ENCODE results near the gene KLHL20. TPM values are rescaled to one million over a fixed set of nuclear protein-coding genes. Genes with fewer than 3 reads are reported as not detected.

Gene KLHL20
- total and polyA plus RNA-seq, 2 experiments from 2014 or later = 12.3 to 14.5 TPM

GRCh38 chr1:173744651-173745050, 29.9 kb downstream of the KLHL20 start:
- Histone ChIP-seq H4K20me1 (replicated peaks; ENCODE audit: insufficient read depth) (no peaks in the 10 kb centered on the region), H3K9me2 (ENCODE audit: insufficient read depth) (no peaks in the 10 kb centered on the region), H3K27me3 (ENCODE audit: insufficient read depth) (no peaks in the 10 kb centered on the region), H3K4me1 (ENCODE audit: insufficient read depth) (no peaks in the 10 kb centered on the region), H2AFZ (no peak overlapping the region), H3K27ac (ENCODE audit: low read depth) (no peak overlapping the region), H3K79me2 (replicated peaks; ENCODE audit: insufficient read depth) (peaks cover 13% of the 10 kb centered on the region), H3K36me3 (ENCODE audit: insufficient read depth) (no peaks in the 10 kb centered on the region), H3K4me3 (no peak overlapping the region), H3F3A (replicated peaks; ENCODE audit: low read depth) (no peaks in the 10 kb centered on the region), H3K4me2 (no peak overlapping the region)
- Mint-ChIP-seq H3K9me3 (no peaks in the 10 kb centered on the region), H3K4me3 (no peak overlapping the region), H3K36me3 (ENCODE audit: low read depth) (no peaks in the 10 kb centered on the region), H3K27me3 (ENCODE audit: insufficient read depth, low read depth, poor library complexity) (no peaks in the 10 kb centered on the region), H3K27ac (no peak overlapping the region), H3K4me1 (no peaks in the 10 kb centered on the region)
- TF ChIP-seq POLR2AphosphoS5 (IDR thresholded peaks at IDR 0.05; ENCODE audit: low read depth) (no peak), ZNF331 (CRISPR knock-in tag; IDR thresholded peaks at IDR 0.05; ENCODE audit: low read depth) (no peak), REST (IDR thresholded peaks at IDR 0.05; ENCODE audit: unreplicated experiment) (no peak), EZH2 (IDR thresholded peaks at IDR 0.05; ENCODE audit: low read depth, unreplicated experiment) (no peak), ZNF462 (CRISPR knock-in tag; IDR thresholded peaks at IDR 0.05) (no peak), STAT1 (IDR thresholded peaks at IDR 0.05; ENCODE audit: unreplicated experiment) (no peak), ETS1 (IDR thresholded peaks at IDR 0.05) (no peak), ZNF114 (CRISPR knock-in tag; IDR thresholded peaks at IDR 0.05) (no peak), CREB1 (CRISPR knock-in tag; IDR thresholded peaks at IDR 0.05; ENCODE audit: low read depth) (no peak), NANOG (IDR thresholded peaks at IDR 0.05; ENCODE audit: borderline replicate concordance) (no peak), EZH2phosphoT487 (IDR thresholded peaks at IDR 0.05; ENCODE audit: unreplicated experiment) (no peak), JUNB (IDR thresholded peaks at IDR 0.05; ENCODE audit: unreplicated experiment) (no peak), CTCF (conservative IDR thresholded peaks at IDR 0.05; ENCODE audit: low read depth in 2 of 2) (no peak)
- ATAC-seq (no peak), DNase-seq (ENCODE audit: low spot score) (no peak)

All from GM23338 (cell line).